ENCODE measurements around the gene OXTR.
"Not testable (repeated sequence)": the region's sequence is repeated elsewhere in the genome, so short reads cannot be mapped to it uniquely, and the experiment has no call there.

Gene OXTR

GRCh38 chr3:8734137-8734878, 35.1 kb downstream of the OXTR start:
- TF ChIP-seq Cebpa-rat (IDR thresholded peaks at IDR 0.05) = no peak
- Histone ChIP-seq H3K9me3 (no peaks in the 10 kb centered on the region), H3K27me3 (no peaks in the 10 kb centered on the region), H4K20me1 (no peaks in the 10 kb centered on the region), H3K4me2 (no peak overlapping the region), H3K27ac (no peak overlapping the region), H3K9ac (no peak overlapping the region), H3K36me3 (no peaks in the 10 kb centered on the region), H3K4me1 (no peaks in the 10 kb centered on the region), H3K4me3 (no peak overlapping the region)

- Histone ChIP-seq H4K20me1 (no peaks in the 10 kb centered on the region), H3K4me2 (no peak within 1 kb of the TSS), H3K4me1 (no peaks in the 10 kb centered on the region), H3K4me3 (no peak within 1 kb of the TSS), H3K9ac (no peak within 1 kb of the TSS), H3K9me3 (no peaks in the 10 kb centered on the region), H3K36me3 (no peaks in the 10 kb centered on the region), H3K27me3 (no peaks in the 10 kb centered on the region), H3K27ac (no peak within 1 kb of the TSS)
- no peak for TF ChIP-seq Cebpa-rat (IDR thresholded peaks at IDR 0.05)
Measured at GRCh38 chr3:8733332-8734094, 35.9 kb downstream of the OXTR start, which contains the start of gene CAV3. Gene CAV3, plus strand, starts transcription at chr3:8733802. Its CDS starts 75 bp downstream, at chr3:8733877.

DNA sequence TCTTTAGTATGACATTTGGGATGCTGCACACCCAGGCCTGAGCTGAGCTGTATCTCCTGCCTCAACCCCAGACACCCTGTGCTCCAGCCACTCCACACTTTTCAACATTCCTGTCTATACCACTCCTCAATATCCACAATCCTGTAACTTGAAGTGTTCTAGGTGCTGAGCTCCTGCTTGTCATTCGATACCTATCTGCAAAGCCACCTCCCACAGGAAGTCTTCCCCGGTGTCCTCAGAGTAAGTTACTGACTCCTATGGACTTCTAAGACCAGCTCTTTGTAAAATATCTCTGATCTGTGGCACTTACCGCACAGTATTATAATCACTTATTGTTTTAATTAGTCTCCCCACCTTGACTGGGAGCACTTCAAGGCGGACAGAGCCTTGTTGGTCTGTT, 37.0 kb downstream of the OXTR start:
- TF ChIP-seq Cebpa-rat (IDR thresholded peaks at IDR 0.05) = no peak
- H4K20me1 ChIP-seq = no peaks in the 10 kb centered on the region
- H3K36me3 ChIP-seq = no peaks in the 10 kb centered on the region
- H3K4me2 ChIP-seq = no peak overlapping the region
- no peaks in the 10 kb centered on the region for H3K4me1 ChIP-seq
- no peak overlapping the region for H3K9ac ChIP-seq
- H3K27ac ChIP-seq = no peak overlapping the region
- H3K27me3 ChIP-seq = no peaks in the 10 kb centered on the region
- no peaks in the 10 kb centered on the region for H3K9me3 ChIP-seq
- H3K4me3 ChIP-seq = no peak overlapping the region

- H3K4me2 ChIP-seq = no peak overlapping the region
- no peak overlapping the region for H3K9ac ChIP-seq
- H3K4me1 ChIP-seq = no peaks in the 10 kb centered on the region
- 0 out of 2 replicates have a peak, but pooled peaks cover 6% of the 10 kb centered on the region for H3K9me3 ChIP-seq
- no peaks in the 10 kb centered on the region for H3K36me3 ChIP-seq
- TF ChIP-seq Cebpa-rat (IDR thresholded peaks at IDR 0.05) = no peak
- H3K4me3 ChIP-seq = no peak overlapping the region
- H4K20me1 ChIP-seq = no peaks in the 10 kb centered on the region
- H3K27ac ChIP-seq = no peak overlapping the region
- no peaks in the 10 kb centered on the region for H3K27me3 ChIP-seq
Measured at GRCh38 chr3:8730656-8731055, 38.8 kb downstream of the OXTR start.

- Histone ChIP-seq H3K27me3 (no peaks in the 10 kb centered on the region), H3K4me1 (no peaks in the 10 kb centered on the region), H3K36me3 (no peaks in the 10 kb centered on the region), H3K27ac (no peak overlapping the region), H3K4me3 (no peak overlapping the region), H3K9ac (no peak overlapping the region), H3K4me2 (no peak overlapping the region), H3K9me3 (0 out of 2 replicates have a peak, but pooled peaks cover 6% of the 10 kb centered on the region), H4K20me1 (no peaks in the 10 kb centered on the region)
- no peak for TF ChIP-seq Cebpa-rat (IDR thresholded peaks at IDR 0.05)
Measured at GRCh38 chr3:8729479-8729878, 39.9 kb downstream of the OXTR start.

GRCh38 chr3:8727605-8728512, 41.6 kb downstream of the OXTR start:
- Histone ChIP-seq H3K36me3 (no peaks in the 10 kb centered on the region), H3K4me3 (no peak overlapping the region), H3K27me3 (no peaks in the 10 kb centered on the region), H3K4me2 (no peak overlapping the region), H3K4me1 (no peaks in the 10 kb centered on the region), H3K9ac (no peak overlapping the region), H3K9me3 (0 out of 2 replicates have a peak, but pooled peaks cover 6% of the 10 kb centered on the region), H4K20me1 (no peaks in the 10 kb centered on the region), H3K27ac (no peak overlapping the region)
- TF ChIP-seq Cebpa-rat (IDR thresholded peaks at IDR 0.05) = no peak

DNA sequence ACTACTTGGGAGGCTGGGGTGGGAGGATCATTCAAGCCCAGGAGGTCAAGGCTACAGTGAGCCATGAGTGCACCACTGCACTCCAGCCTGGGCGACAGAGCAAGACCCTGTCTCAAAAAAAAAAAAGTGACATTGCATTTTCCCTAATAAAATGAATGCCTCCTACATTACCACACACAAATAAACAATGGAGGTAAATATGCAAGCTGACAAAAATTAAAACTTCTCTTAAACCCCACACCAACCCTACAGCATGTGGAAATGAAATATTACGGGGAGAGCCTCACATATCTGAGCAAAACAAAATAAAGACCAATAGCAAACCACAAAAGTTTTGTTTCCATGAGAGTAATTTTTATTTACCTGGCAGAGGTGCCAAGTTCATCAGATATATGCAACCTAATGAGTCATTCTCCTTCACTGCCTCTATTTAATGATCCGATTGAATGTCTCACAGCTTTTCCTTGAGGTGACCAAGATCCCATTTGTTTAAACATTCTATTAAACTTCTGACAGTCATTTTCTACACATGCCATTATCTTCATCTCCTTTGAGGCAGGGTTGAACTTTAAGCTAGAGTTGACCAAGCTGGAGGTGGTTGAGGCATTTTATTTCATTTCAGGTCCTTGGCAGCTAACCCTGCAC, 45.2 kb downstream of the OXTR start:
- no peak for TF ChIP-seq Cebpa-rat (IDR thresholded peaks at IDR 0.05)
- H3K9ac ChIP-seq = no peak overlapping the region
- no peaks in the 10 kb centered on the region for H3K4me1 ChIP-seq
- H3K4me3 ChIP-seq = no peak overlapping the region
- H4K20me1 ChIP-seq = no peaks in the 10 kb centered on the region
- no peak overlapping the region for H3K4me2 ChIP-seq
- 0 out of 2 replicates have a peak, but pooled peaks cover 6% of the 10 kb centered on the region for H3K9me3 ChIP-seq
- no peaks in the 10 kb centered on the region for H3K36me3 ChIP-seq
- no peaks in the 10 kb centered on the region for H3K27me3 ChIP-seq
- H3K27ac ChIP-seq = no peak overlapping the region

DNA sequence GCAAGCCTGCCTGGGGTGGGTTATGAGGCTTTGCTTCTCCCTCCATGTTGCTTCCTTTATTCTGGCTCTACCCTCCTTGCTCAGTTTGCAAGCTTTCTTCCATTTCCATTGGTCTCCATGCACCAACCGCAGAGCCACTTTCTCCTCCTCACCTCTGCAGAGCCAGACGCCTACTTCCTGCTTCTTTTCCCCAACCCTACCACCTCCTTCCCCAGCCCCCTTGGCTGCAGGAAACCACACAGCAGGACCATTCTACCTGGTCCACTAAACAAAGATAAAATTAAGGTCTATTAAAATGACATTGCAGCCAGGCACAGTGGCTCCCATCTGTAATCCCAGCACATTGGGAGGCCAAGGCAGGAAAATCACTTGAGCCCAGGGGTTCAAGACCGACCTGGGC, 45.8 kb downstream of the OXTR start:
- Histone ChIP-seq H3K27ac (no peak overlapping the region), H3K4me1 (no peaks in the 10 kb centered on the region), H3K9me3 (0 out of 2 replicates have a peak, but pooled peaks cover 6% of the 10 kb centered on the region), H3K36me3 (no peaks in the 10 kb centered on the region), H3K9ac (no peak overlapping the region), H4K20me1 (no peaks in the 10 kb centered on the region), H3K27me3 (no peaks in the 10 kb centered on the region), H3K4me2 (no peak overlapping the region), H3K4me3 (no peak overlapping the region)
- no peak for TF ChIP-seq Cebpa-rat (IDR thresholded peaks at IDR 0.05)

DNA sequence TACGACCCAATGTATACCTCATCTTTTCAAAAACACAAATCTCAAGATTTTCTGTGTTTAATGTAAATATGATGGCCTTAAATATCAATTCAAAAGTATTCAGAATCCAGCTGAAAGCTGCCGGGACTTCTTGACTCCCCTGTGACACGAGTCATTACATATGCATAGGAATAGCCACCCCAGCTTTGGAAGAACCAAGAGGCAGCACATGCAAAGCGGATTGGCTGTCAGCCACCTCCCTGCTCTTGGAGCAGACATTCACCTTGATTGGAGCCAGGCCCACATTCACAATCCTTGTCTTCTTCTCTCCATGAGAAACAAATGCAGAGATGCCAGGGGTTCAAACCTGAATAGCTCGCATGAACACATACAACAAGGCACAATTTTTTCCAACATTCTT, 46.6 kb downstream of the OXTR start:
- Histone ChIP-seq H4K20me1 (no peaks in the 10 kb centered on the region), H3K9me3 (0 out of 2 replicates have a peak, but pooled peaks cover 6% of the 10 kb centered on the region), H3K27ac (no peak overlapping the region), H3K36me3 (no peaks in the 10 kb centered on the region), H3K4me1 (no peaks in the 10 kb centered on the region), H3K27me3 (no peaks in the 10 kb centered on the region), H3K4me2 (no peak overlapping the region), H3K4me3 (no peak overlapping the region), H3K9ac (no peak overlapping the region)
- TF ChIP-seq Cebpa-rat (IDR thresholded peaks at IDR 0.05) = no peak

DNA sequence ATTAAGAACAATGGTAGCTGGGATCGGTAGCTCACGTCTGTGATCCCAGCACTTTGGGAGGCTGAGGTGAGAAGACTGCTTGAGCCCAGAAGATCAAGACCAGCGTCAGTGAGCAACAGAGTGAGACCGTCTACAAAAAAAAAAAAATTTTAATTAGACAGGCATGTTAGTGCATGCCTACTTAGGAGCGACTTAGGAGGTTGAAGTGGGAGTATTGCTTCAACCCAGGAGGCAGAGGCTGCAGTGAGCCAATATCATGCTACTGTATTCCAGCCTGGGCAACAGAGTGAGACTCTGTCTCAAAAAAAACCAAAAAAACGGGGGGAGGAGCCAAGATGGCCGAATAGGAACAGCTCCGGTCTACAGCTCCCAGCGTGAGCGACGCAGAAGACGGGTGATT, 53.7 kb downstream of the OXTR start:
- H3K36me3 ChIP-seq, H3K9ac ChIP-seq, H3K9me3 ChIP-seq, H3K27ac ChIP-seq, H3K4me2 ChIP-seq, H4K20me1 ChIP-seq, H3K4me3 ChIP-seq, H3K27me3 ChIP-seq: not testable (repeated sequence)
- peaks cover 16% of the 10 kb centered on the region for H3K4me1 ChIP-seq

Data from BLaER1 (cell line).